Liver (tissue), 9 donors: Measurements from ENCODE around the gene MRPL24. TPM values are rescaled to one million over a fixed set of nuclear protein-coding genes. Genes with fewer than 3 reads are reported as not detected.

Source experiments
- DNase-seq: peaks from one replicate; pipeline ENCODE4 v3.0.0-alpha.2; 2017; ENCODE audit warnings: low spot score
- H3K27ac ChIP-seq, 2 donors: one replicate each; pipeline ENCODE4 v1.7.0; 2013; ENCODE audit warnings: inconsistent platforms in 2 of 2, low read length in 2 of 2, control low read depth in 1 of 2, low read depth in 1 of 2, mild to moderate bottlenecking in 1 of 2
- H3K27me3 ChIP-seq, 4 donors: one replicate each; pipeline versions ENCODE4 v1.6.1 to v1.7.0; 2013; ENCODE audit warnings: low read length in 3 of 4, inconsistent platforms in 1 of 4, mild to moderate bottlenecking in 1 of 4, moderate library complexity in 1 of 4; ENCODE audit not compliant: control insufficient read depth in 4 of 4, insufficient read depth in 4 of 4
- H3K36me3 ChIP-seq, 4 donors: one replicate each; pipeline versions ENCODE4 v1.6.1 to v1.7.0; 2013; ENCODE audit warnings: low read length in 3 of 4, mild to moderate bottlenecking in 3 of 4, low read depth in 1 of 4, moderate library complexity in 1 of 4; ENCODE audit not compliant: control insufficient read depth in 4 of 4, insufficient read depth in 3 of 4
- H3K4me1 ChIP-seq, 4 donors: one replicate each; pipeline versions ENCODE4 v1.6.1 to v1.7.0; 2013; ENCODE audit warnings: low read length in 3 of 4, mild to moderate bottlenecking in 3 of 4, moderate library complexity in 1 of 4; ENCODE audit not compliant: control insufficient read depth in 4 of 4, insufficient read depth in 4 of 4
- H3K4me3 ChIP-seq, 3 donors: one replicate each; pipeline versions ENCODE4 v1.6.1 to v1.7.0; 2013; ENCODE audit warnings: low read length in 3 of 3, control low read depth in 1 of 3, low read depth in 1 of 3, mild to moderate bottlenecking in 1 of 3
- H3K9ac ChIP-seq, 2 donors: one replicate each; pipeline ENCODE4 v1.7.0; 2013; ENCODE audit warnings: low read length in 2 of 2, mild to moderate bottlenecking in 2 of 2, moderate library complexity in 2 of 2, control low read depth in 1 of 2, low read depth in 1 of 2
- H3K9me3 ChIP-seq, 4 donors: one replicate each; pipeline versions ENCODE4 v1.6.1 to v1.7.0; 2013; ENCODE audit warnings: low read length in 3 of 4; ENCODE audit not compliant: control insufficient read depth in 4 of 4
- ATF3 ChIP-seq: IDR thresholded peaks from 2 replicates; pipeline ENCODE4 v1.6.1; 2016; ENCODE audit warnings: antibody characterized with exemption
- CTCF ChIP-seq: fragments of 150-350 bp; IDR thresholded peaks from 2 replicates; pipeline ENCODE4 v1.5.1; 2017; ENCODE audit warnings: improper control_type of control experiment, low read depth, low read length; ENCODE audit not compliant: missing input control
- EGR1 ChIP-seq, 2 donors: IDR thresholded peaks; 2 replicates each; pipeline ENCODE4 v1.6.1; 2016 to 2018; ENCODE audit warnings: antibody characterized with exemption in 2 of 2, low read depth in 2 of 2
- FOXA1 ChIP-seq: IDR thresholded peaks from 2 replicates; pipeline ENCODE4 v1.6.1; 2016; ENCODE audit warnings: antibody characterized with exemption
- GABPA ChIP-seq, 2 donors: IDR thresholded peaks in 1 of 2; conservative IDR thresholded peaks in 1 of 2; 2 replicates each; pipeline ENCODE4 v1.6.1; 2016; ENCODE audit warnings: antibody characterized with exemption in 2 of 2, mild to moderate bottlenecking in 1 of 2, moderate library complexity in 1 of 2
- HNF4A ChIP-seq, 2 donors: conservative IDR thresholded peaks; 2 replicates each; pipeline ENCODE4 v1.6.1; 2016; ENCODE audit warnings: antibody characterized with exemption in 2 of 2, mild to moderate bottlenecking in 2 of 2
- HNF4G ChIP-seq: IDR thresholded peaks from 2 replicates; pipeline ENCODE4 v1.6.1; 2016; ENCODE audit warnings: antibody characterized with exemption
- JUND ChIP-seq, 2 donors: IDR thresholded peaks; 2 replicates each; pipeline ENCODE4 v1.6.1; 2016; ENCODE audit warnings: antibody characterized with exemption in 2 of 2
- MAX ChIP-seq: IDR thresholded peaks from 2 replicates; pipeline ENCODE4 v1.6.1; 2016; ENCODE audit warnings: antibody characterized with exemption
- RAD21 ChIP-seq, 2 donors: IDR thresholded peaks; 2 replicates each; pipeline ENCODE4 v1.6.1; 2016; ENCODE audit warnings: antibody characterized with exemption in 2 of 2, mild to moderate bottlenecking in 2 of 2
- REST ChIP-seq: IDR thresholded peaks from 2 replicates; pipeline ENCODE4 v1.6.1; 2016; ENCODE audit warnings: antibody characterized with exemption, mild to moderate bottlenecking
- SP1 ChIP-seq: IDR thresholded peaks from 2 replicates; pipeline ENCODE4 v1.6.1; 2018; ENCODE audit warnings: antibody characterized with exemption, mild to moderate bottlenecking
- WGBS: extraction: QIAGEN DNeasy Blood & Tissue Kit; methylation state at CpG from one replicate; pipeline ENCODE4 v1.1.7; 2013; 5-methylcytosine and 5-hydroxymethylcytosine counted together
- polyA plus RNA-seq, 2 donors: library from polyadenylated mRNA; stranded (reverse) in 1 of 2; unstranded in 1 of 2; fragments of 200-250 nt in 1 of 2; fragments of >200 nt in 1 of 2; fragmentation: Nextera tagmentation in 1 of 2; extraction: Ambion mirVana in 1 of 2; gene quantifications; one replicate each; pipeline versions ENCODE4 v1.2.1 to v1.2.3, GENCODE V29; 2013 to 2015
- total RNA-seq, 2 donors: library from RNA; depleted of rRNA; stranded (reverse); fragments of >200 nt; gene quantifications; one replicate each; pipeline ENCODE4 v1.2.3, GENCODE V29; 2014
- donor health status: healthy.
- donor health status: healthy.
- donor health status: healthy.
- donor health status: healthy.
- donor health status: healthy.

The MRPL24 gene
- total and polyA plus RNA-seq, 4 donors, result 26.2 to 123 (median 61.1) TPM

- no peak for TF ChIP-seq GABPA (IDR thresholded peaks at IDR 0.05 in 1 of 2, conservative IDR thresholded peaks at IDR 0.05 in 1 of 2)
Observed at GRCh38 chr1:156704166-156704711, 36.6 kb downstream of the MRPL24 start (continued).

- DNase-seq, result no peak
- Histone ChIP-seq H3K4me1 (peaks cover 11 to 19% (median 13%) of the 10 kb centered on the region in 4 donors), H3K4me3 (no peak overlapping the region), H3K36me3 (no peaks in the 10 kb centered on the region), H3K27me3 (peaks cover 0 to 10% (median 7%) of the 10 kb centered on the region in 4 donors), H3K9me3 (no peaks in the 10 kb centered on the region), H3K9ac (no peak overlapping the region), H3K27ac (no peak overlapping the region)
- WGBS, result 34% methylated on average over 4 of the region's 4 CpGs
- TF ChIP-seq REST, result no peak
- no peak for TF ChIP-seq SP1
Observed at GRCh38 chr1:156703741-156704140, 37.1 kb downstream of the MRPL24 start.

GRCh38 chr1:156703336-156703735 is 37.6 kb downstream of the MRPL24 start:
- H3K4me1 ChIP-seq, result peaks cover 11 to 19% (median 13%) of the 10 kb centered on the region in 4 donors

More at GRCh38 chr1:156703336-156703735, 37.6 kb downstream of the MRPL24 start:
- no peak overlapping the region for H3K27ac ChIP-seq
- H3K9ac ChIP-seq, result no peak overlapping the region
- DNase-seq, result no peak
- H3K36me3 ChIP-seq, result no peaks in the 10 kb centered on the region
- no peak overlapping the region for H3K4me3 ChIP-seq
- peaks cover 0 to 10% (median 7%) of the 10 kb centered on the region in 4 donors for H3K27me3 ChIP-seq
- TF ChIP-seq RAD21 (IDR thresholded peaks at IDR 0.05) (no peak), FOXA1 (no peak), GABPA (IDR thresholded peaks at IDR 0.05 in 1 of 2, conservative IDR thresholded peaks at IDR 0.05 in 1 of 2) (no peak), SP1 (no peak), ATF3 (no peak), HNF4A (conservative IDR thresholded peaks at IDR 0.05) (no peak), CTCF (no peak), HNF4G (no peak), JUND (IDR thresholded peaks at IDR 0.05) (no peak), MAX (no peak), EGR1 (IDR thresholded peaks at IDR 0.05; ENCODE audit: low read depth in 2 of 2) (no peak)
- 73% methylated on average over 4 of the region's 4 CpGs for WGBS
- H3K9me3 ChIP-seq, result no peaks in the 10 kb centered on the region
